T-helper 22 cell (primary cell): ENCODE measurements around the gene TATDN3.
"Not testable (repeated sequence)": the region's sequence is repeated elsewhere in the genome, so short reads cannot be mapped to it uniquely, and the experiment has no call there.

Experiments
- DNase-seq: peaks from one replicate; pipeline ENCODE4 v3.0.0-alpha.2; 2020; ENCODE audit warnings: low read depth

Gene TATDN3, protein sequence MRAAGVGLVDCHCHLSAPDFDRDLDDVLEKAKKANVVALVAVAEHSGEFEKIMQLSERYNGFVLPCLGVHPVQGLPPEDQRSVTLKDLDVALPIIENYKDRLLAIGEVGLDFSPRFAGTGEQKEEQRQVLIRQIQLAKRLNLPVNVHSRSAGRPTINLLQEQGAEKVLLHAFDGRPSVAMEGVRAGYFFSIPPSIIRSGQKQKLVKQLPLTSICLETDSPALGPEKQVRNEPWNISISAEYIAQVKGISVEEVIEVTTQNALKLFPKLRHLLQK

DNA sequence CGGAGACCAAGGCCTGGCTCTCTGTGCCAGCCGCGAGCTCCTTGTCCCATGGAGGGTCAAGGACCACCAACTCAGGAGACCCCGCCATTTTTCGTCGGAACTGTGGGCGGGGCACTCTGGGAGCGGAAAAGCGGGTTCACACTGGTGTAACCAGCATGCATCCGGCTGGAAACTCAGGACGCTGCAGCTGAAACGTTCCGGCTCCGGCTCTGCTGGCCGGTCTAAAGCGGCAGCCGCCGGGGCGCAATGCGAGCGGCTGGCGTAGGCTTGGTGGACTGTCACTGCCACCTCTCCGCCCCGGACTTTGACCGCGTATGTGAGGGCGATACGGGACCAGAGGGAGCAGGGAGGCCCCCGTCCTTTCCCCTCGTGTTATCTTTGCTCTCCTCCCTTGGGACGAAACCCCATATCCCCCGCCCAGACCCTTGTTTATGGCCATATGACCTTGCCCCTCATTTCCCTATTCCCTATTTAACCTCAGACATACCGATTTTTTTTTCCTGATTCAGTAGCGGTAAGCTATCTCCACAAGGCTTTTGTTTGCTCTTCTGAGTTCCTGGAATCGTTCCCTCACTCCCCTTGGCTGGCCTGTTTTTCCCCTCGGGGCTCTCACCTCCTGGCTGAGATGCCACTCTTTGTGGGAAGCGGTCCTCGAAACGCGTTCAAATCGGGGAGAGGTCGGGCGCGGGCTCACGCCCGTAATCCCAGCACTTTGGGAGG is at the start of gene TATDN3, which contains the start of gene NSL1:
Gene TATDN3, plus strand, starts transcription at position 219 of the 720 bp plus-strand sequence. Its CDS starts 28 bp downstream, at position 247.
Gene NSL1, minus strand, starts transcription at position 102 of the 720 bp plus-strand sequence. Its CDS starts 14 bp downstream, at position 88.
- DNase-seq, result peak; percentile 74

- no peak for DNase-seq
These were observed 47.7 kb upstream of the TATDN3 start for GRCh38 chr1:212743901-212744475.

GRCh38 chr1:212745303-212745702 is 46.4 kb upstream of the TATDN3 start:
- DNase-seq, result no peak

DNA sequence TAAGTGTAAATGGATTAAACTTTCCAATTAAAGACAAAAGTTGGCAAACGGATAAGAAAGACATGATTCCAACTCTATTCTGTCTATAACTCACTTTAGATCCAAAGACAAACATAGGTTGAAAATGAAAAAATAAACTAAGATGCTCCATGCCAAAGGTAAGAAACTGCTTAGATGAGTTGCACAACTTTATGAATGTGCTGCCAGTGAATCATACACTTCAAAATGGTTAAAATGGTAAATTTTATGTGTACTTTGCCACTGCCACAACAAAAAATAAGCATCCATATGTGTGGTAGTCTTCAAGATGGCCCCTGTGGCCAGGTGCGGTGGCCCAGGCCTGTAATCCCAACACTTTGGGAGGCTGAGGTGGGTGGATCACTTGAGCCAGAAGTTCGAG is 45.1 kb upstream of the TATDN3 start:
- DNase-seq, result no peak

DNA sequence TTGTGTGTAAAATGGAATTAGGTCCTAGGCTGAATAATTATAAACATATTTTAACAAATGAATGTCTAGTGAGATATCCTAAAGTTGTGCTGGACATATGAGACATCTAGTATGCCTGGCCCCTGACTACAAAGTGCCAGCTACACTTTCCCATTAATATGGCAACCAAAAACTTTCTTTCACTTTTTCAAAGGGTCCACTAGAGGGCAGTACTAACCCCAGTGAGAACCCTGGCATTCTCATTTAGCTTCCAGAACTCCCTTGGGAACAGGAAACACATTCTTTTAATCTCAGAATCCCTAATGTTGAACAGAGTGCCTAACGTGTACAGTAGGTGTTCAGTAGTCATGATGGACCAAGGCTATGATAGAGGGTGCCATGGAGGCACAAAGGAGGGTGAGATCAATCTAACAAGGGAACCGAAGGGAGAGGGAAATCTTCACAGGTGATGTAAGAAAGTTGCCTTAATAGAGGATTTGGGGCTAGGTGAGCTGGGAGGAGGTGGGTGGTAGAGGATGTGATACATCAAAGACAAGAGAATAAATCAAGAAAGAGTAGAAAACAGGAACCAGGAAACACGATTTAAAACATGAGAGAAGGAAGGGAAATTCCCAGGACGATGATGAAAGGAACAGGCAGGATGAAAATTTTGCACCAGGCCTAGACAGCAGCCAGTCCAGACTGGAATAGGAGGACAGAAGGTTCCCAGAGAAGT is 41.7 kb upstream of the TATDN3 start:
- no peak for DNase-seq

- no peak for DNase-seq
These were observed 39.3 kb upstream of the TATDN3 start for GRCh38 chr1:212752252-212752933.

DNA sequence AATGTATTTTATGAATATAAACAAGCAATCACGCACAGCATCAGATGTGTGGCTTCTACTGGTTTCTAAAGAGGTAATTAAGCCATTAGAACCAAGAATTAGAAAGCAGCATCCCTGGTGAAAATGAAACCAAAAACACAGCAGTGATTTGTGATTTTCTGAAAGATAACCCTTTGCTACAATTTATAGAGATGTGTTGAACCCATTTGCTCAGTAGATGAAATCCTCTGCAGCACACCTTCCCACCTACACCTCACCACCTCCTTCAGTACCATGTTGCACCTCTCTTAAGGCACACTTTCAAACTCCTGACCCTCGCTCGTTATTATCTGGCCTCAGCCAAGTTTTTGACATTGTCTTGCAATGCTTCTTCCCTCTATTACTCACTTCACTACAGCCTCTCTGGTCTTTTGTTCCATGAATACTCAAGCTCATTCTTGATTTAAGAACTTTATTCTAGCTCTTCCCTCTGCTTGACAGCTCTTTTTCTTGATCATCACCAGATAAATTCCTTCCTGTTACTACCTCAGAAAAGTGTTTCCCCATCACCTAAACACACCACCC is 38.7 kb upstream of the TATDN3 start:
- no peak for DNase-seq

- DNase-seq, result no peak
These were observed 37.9 kb upstream of the TATDN3 start for GRCh38 chr1:212753749-212754148.

DNA sequence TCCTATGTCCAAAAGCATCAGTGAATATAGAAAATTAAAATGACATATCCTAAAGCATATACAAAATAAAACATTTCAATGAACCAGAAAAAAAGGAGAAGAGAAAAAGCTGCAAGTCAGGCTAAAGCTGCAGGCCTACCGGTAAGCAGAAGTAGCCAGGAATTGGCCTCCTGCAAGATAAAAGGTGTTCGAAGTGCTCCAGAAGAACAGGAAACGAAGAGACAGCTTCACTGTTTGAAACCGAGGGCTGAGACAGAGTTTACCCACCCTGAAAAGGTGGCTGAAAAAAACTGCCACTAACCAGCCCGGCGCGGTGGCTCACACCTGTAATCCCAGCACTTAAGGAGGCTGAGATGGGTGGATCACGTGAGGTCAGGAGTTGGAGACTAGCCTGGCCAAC is 37.5 kb upstream of the TATDN3 start:
- DNase-seq, result no peak

- DNase-seq, result no peak
These were observed 37.0 kb upstream of the TATDN3 start for GRCh38 chr1:212754680-212755079.

DNA sequence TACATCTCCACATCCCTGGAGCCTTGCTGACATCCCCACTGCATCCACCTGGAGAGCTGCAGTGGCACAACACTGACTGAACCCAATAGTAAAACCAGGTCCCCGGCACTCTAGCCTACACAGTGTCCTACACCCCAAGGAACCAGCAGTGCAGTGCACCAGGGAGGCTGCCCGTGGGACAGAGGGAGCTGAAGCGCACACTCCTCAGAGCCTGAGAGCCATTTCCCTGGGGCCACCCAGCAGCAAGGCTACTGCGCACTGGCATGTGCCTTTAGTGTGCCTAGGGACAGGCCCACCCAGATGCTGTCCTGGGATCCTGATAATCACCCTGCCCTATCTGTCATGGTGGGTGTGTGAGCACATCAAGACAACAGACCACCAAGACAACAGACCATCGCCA is 32.0 kb upstream of the TATDN3 start:
- DNase-seq, result no peak

GRCh38 chr1:212760126-212760823 is 31.4 kb upstream of the TATDN3 start:
- no peak for DNase-seq

DNA sequence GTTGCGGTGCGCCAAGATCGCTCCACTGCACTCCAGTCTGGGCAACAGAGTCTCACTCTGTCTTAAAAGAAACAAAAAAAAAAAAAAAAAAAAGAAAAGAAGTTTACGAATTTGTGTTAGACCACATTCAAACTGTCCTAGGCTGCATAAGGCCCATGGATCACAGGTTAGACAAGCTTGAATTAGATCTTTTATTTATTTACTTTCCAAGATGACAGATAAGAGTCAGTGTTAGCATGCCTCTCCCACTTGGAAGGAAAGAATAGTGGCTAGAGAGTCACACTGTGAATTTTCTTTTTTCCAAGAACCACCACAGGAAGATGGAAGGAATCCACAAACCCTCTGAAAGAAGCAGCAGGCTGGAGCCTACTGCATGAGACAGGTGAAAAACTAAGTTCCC is 29.5 kb upstream of the TATDN3 start:
- DNase-seq, result no peak

DNA sequence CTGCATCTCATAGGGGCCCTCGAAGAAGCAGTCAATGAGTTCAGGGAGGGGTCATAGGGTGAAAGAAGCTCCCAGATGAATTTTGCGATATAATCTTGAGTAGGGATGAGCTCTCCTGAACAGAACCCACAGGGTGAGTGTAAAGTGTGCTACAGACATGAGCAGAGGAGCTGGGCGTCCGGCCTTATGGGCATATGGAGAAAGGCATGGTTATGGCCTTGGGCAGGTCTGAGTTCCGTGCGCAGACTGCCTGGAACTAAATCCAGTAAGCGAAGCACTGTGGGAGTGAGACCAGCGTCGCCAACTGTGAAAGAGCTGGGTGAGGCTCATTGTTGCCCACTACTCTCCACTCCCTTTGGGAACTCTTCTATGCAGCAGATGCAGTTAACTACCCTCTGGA is 28.9 kb upstream of the TATDN3 start:
- DNase-seq, result no peak

DNA sequence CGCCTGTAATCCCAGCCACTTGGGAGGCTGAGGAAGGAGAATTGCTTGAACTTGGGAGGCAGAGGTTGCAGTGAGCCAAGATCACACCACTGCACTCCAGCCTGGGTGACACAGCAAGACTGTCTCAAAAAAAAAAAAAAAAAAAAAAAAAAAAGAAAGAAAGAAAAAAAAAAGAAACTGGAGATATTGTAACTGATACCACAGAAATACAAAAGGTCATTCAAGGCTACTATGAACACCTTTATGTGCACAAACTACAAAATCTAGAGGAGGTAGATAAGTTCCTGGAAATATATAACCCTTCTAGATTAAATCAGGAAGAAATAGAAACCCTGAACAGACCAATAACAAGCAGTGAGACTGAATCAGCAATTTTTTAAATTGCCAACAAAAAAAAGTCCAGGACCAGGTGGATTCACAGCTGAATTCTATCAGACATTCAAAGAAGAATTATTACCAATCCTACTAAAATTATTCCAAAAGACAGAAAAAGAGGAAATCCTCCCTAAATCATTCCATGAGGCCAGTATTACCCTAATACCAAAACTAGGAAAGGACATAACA is 26.9 kb upstream of the TATDN3 start:
- DNase-seq, result not testable (repeated sequence)

DNA sequence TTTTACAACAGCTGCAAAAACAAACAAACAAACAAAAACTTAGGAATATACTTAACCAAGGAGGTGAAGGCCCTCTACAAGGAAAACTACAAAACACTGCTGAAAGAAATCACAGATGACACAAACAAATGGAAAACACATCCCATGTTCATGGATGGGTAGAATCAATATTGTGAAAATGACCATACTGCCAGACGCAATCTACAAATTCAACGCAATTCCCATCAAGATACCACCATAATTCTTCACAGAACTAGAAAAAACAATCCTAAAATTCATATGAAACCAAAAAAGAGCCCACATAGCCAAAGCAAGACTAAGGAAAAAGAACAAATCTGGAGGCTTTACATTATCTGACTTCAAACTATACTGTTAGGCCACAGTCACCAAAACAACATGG is 24.9 kb upstream of the TATDN3 start:
- DNase-seq, result not testable (repeated sequence)

GRCh38 chr1:212769459-212770167 is 22.1 kb upstream of the TATDN3 start:
- no peak for DNase-seq

DNA sequence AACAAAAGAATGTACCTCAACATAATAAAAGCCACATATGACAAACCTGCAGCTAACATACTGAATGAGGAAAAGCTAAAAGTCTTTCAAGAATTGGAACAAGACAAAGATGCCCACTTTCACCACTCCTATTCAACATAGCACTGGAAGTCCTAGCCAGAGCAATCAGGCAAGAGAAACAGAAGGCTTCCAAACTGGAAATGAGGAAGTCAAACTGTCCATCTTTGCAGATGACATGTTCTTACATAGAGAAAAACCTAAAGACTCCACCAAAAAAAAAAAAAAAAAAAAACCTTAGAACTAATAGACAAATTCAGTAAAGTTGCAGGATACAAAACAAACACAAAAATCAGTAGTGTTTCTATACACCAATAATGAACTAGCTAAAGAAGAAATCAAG is 20.4 kb upstream of the TATDN3 start:
- no peak for DNase-seq

DNA sequence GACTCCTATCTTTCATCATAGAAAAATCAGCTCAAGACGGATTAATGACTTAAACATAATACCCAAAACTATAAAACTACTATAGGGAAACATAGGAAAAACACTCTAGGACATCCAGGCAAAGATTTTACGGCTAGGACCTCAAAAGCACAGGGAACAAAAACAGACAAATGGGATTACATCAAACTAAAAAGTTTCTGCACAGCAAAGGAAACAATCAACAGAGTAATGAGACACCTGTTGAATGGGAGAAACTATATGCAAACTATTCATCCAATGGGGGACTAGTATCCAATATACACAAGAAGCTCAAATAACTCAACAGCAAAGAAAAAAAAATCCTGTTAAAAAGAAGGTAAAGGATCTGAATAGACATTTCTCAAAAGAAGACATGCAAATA is 18.7 kb upstream of the TATDN3 start:
- DNase-seq, result no peak

DNA sequence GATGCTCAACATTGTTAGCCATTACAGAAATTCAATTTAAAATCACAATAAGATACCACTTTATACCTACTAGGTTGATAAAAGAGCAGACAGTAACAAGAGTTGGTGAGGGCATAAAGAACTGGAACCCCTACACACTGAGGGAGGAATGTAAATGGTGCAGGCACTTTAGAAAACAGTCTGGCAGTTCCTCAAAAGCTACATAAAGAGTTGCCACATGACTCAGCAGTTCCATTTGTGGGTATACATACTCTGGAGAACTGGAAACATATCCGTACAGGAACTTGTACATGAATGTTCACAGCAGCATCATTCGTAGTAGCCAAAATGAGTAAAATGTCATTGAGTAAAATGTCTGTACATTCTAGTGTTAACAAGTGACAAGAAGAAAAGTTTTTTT is 17.1 kb upstream of the TATDN3 start:
- DNase-seq, result no peak
